ENCODE results near the gene SRXN1.

Gene SRXN1

DNA sequence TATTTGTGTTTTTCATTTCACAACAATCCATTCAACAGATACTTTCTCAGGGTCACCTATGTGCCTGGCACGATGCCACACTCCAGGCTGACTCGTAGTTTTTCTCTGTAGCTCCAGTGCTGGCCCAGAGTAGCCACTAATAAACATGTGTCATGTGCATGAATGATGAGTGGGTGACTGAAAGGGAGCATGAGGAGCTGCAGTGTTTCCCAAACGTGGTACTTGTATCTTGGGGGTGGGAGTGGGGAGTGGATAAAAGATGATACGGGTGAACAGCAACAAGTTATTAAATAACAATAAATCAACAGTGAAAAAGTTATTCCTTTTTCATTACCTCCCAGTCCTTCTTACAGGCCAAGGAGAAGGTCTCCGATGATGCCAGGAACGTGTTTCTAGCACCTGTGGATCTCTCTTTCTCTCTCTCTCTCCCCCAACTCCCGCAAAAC lies 17.1 kb downstream of the SRXN1 start:
- DNase-seq (ENCODE audit: low spot score) = no peak

DNA sequence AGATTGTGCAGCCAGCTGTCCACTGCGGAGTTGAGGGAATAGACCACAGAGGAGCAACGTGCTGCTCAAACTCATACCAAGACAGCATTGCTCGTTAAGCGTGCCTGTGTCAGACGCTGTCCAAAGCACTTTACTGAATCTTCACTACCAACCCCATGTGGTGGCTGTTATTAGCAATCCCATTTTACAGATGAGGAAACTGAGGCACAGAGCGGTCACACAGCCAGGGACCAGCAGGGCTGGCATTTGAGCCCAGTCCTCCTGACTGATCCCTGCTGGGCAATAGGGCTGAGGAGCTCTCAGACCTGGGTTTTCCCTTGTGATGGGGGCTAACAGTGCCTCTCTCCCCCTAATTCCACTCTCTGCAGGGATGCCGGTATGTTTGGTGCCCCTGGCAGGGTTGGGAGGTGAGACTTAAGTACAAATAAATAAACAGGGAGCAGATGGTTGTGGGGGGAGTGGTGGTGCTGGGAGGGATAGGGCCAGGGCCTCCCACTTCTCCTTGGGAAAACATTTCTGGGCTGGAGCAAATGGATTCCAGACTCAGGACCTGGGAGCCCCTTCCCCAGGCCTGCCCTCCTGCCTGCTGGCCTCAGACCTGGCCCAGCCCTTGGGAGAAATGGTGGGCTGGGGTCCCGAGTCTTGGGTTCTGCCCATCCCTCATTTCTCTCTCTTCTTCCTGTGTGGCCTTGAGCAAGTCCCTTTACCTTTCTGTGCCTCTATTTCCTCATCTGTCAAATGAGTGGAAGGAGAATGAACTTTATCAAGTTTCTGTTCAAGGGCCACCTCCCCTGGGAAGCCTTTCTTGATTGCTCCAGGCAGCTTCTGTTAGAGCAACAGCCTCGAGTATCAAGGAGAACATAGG lies 17.7 kb downstream of the SRXN1 start:
- DNase-seq (ENCODE audit: low spot score) = no peak

DNA sequence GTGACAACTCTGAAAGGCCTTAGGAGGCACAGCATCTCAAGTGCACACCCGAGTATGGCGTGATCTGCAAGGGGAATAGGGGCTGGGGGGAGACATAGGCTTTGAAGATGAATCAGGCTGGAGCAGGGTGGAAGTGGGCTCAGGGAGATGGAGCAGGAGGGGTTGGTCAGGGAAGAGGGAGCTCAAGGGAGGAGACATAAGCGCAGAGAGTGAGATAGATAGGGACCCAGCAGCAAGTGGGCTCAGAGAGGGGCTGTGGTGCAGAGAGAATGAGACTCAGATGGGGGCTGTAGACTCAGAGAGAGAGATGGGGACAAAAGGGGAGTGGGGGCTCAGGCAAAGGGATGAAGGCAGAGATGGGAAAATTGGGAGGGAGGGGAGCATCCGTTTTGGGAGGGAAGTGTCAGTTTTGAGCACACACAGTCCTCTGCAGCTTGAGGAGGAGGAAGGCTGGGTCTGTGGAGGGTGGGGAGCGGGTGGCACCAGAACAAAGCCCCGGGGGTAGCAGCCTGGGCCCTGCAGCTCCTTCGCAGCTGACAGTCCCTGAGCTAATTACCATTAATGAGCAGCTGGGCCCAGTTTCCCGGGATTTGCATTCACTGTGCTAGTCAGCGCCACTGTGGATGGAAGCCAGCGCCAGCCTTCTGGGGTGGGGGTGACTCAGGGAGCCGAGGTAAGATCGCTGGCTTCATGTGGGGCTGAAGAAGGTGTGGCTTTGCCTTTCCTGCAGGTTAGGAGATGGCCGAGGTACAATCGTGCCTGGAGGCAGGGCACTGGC lies 18.7 kb downstream of the SRXN1 start:
- DNase-seq (ENCODE audit: low spot score) = no peak

DNA sequence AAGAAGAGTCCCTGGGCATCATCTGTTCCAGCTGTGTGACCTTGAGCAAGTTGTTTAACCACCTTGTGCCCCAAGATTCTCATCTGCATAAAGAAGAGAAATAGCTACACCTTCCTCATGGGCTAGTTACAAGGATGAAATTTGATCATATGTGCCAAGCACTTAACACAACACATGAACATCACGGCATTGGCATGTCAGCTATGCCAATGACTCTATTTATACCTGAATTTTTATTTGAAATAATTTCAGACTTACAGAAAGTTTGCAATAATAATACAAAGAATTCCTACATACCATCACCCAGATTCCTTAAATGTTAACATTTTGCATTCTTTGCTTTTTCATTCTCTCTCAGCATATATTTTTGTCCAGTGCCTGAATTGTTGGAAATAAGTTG lies 21.9 kb downstream of the SRXN1 start:
- DNase-seq (ENCODE audit: low spot score) = no peak

DNA sequence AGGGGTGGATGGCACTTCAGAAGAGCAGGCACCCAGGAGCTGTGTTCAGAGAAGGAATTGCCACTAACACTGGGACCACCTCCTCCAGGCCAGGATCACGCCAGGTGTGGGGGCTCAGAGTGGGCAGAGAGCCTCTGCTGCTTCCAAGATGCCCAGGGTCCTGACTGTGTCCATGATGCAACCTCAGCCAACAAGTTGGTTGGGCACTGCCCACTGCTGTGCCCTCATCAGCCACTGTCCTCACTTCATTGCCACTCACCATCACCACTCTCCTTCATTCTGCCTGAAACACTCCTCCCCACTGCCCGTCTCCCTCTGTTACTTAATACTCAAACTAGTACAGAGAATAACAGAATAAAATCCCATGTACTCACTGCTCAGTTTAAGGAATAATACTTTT lies 26.4 kb downstream of the SRXN1 start:
- DNase-seq (ENCODE audit: low spot score) = no peak

DNA sequence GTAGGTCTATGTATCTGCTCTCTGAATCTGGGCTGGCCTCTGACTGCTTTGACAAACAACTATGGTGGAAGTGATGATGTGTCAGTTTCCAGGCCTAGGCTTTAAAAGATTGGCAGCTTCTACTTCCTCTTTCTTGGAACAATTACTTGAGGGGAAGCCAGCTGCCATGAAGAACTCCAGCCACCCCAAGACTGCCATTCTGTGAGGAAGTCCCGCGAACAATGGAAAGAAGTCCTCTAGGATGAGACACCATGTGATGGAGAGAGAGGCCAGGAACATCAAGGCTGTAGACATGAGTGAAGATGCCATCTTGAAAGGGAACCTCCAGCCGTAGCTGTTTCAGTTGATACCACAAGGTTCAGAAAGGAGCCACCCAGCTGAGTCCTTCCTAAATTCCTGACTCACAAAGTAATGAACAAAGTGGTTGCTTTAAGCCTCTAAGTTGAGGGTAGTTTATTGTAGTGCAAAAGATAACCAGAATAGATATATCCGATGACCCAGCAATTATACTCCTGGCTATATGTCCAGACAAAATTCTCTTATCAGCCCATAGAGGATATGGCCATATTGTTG lies 27.6 kb downstream of the SRXN1 start:
- DNase-seq (ENCODE audit: low spot score) = no peak

DNA sequence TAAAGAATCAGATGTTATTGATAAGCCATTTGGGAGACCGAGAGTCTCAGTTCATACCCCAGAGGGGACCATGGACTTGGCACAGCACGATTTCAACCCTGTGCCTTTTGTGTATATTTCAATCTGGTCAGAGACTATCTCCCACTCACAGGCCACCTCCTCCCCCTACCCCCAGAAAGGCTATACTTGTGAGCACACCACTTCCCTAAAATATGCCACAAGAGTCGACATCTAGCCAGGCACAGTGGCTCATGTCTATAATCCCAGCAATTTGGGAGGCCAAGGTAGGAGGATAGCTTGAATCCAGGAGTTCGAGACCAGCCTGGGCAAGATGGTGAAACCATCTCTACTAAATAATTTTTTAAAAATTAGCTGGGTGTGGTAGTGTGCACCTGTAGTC lies 29.3 kb downstream of the SRXN1 start:
- no peak for DNase-seq (ENCODE audit: low spot score)

DNA sequence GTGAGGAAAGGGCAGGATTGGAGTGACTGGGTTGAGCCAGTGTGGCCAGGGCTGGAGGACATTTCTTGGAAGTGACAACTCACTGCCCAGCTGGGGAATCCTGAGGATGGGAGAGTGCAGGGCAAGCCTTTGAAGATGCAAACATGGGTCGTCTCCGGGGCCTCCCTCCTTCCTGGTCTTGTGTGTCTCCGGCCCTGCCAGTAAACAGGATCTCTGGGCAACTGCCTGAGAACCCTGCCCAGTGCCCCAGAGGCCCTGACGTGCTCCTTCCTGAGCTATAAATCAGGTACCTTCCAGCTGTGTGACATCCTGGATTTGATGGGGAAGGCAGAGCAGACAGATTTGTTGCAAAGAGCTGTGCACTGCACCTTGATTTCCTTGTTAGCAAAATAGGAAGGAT lies 30.0 kb downstream of the SRXN1 start:
- no peak for DNase-seq (ENCODE audit: low spot score)

DNA sequence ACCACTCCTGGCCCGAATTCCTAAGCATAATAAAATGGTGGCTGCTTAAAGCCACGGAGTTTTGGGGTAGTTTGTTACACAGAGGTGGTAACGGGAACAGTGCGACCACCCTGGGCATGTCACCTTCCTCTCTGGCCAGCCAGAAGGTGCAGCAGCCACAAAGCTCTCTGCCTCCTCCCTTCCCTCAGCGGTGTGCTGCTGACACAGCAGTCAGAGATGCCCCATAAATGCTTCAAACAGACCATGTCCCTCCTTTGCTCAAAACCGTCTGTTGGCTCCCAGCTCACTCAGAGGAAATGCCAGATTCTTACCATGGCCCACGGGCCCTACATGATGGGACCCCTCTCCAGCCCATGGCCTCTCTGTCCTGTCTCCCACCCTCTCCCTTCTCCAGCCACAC lies 30.8 kb downstream of the SRXN1 start:
- no peak for DNase-seq (ENCODE audit: low spot score)

DNA sequence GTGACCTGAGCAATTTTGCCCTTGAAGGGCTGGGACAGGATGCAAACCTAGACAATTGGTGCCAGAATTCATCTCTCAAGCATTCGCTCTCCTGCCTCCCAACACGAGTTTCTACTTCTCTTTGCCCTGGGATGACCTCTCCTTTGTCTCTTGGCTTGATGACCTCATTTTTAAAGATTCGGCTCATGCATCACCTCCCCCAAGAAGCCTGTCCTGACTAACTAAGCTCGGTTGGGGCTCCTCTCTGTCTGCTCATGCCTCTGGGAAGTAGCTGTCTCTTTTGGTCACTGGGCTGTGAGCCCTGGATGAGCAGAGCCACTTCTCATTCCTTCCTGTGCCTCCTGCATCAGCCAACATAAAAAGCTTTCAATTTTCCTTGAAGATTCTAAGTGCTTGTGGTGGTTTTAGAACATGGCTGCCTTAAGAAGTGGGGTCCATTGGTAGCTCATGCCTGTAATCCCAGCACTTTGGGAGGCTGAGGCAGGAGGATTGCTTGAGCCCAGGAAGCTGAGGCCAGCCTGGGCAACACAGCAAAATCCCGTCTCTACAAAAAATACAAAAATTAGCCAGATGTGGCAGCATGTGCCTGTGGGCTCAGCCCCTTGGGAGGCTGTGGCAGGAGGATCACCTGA lies 31.8 kb downstream of the SRXN1 start:
- DNase-seq (ENCODE audit: low spot score) = no peak

DNA sequence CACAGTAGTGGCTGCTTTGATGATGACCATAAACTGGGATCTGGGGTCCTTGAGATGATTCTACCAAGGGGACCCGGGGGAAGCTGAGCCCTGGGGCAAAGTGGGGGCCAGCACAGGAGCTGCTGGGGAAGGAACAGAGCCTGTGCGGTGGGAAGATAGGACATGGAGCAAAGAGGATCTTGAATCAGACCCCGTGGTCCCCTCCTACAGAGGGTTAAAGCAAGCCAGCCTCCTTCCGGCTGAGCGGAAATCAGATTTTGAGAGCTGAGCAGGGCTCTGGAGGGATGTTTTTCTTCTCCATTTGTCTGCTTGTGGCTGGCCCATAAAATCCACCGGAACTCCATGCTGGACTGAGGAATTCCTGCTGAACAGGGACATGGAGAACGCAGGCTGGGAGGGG lies 32.8 kb downstream of the SRXN1 start:
- DNase-seq (ENCODE audit: low spot score) = no peak

DNA sequence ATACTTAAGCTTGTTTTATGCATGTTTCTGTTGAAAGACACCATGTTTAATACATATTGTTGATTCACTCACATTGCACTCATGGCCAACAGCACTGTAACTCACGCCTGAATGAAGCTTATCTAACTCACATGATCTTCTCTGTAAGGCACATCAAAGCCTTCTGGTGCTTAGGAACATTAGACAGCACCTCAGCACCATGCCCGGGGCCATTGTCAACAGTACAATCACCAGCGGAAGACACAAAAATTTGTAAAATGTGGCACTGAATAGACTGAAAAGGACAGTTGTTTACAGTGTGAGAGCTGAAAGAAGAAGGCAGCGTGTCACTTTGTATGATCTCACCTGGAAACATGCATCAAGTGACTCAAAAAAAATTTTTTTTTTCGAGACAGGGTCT lies 34.0 kb downstream of the SRXN1 start:
- DNase-seq (ENCODE audit: low spot score) = no peak

DNA sequence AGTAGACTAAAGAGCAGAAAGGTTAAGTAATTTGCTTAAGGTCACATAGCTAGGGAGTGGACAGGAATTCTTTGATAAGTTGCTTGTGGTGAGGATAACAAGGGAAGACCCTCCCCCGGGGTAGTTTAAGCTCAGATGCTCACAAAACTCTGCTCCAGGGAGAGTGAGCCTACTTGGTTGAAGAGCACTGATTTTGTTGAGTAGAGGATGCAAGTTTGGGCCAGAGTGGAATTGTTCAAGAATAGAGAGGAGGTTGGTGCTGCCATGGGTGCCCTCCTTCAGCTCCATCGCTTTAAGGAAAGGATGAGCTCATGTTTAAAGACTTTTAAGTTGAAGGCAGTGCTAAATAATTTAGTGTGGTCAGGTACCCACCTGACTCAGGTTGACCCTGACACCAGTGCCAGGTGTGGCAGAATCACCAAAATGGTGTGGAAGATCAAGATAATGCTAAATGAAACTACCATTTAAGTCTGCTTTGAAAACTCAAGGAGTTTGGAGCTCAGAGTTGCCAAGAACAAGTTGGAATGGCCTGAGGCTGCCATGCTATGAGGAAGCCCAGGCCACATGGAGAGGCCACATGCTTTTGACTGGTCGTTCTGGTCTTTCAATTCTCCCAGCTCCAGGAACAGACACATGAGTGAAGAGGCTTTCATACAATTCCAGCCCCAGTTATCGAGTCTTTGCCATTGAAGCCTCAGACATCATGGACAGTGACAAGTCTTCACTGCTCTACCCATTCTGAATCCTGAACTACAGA lies 34.9 kb downstream of the SRXN1 start:
- no peak for DNase-seq (ENCODE audit: low spot score)

DNA sequence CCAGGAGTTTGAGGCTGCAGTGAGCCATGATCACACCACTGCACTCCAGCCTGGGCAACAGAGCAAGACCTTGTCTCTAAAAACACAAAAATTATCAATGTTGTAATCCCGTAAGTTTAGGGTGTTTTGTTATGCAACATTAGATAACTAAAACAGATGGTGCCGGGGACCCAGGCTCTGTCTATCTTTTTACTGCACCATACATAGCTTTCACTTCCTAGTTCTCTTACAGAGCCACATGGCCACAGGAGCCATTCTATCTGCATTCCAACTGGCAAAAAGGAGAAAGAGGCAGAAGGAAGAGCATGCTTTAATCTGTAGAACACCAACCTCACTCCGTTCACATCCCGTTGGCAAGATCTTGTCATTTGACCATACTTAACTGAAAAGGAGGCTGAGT lies 37.5 kb downstream of the SRXN1 start:
- DNase-seq (ENCODE audit: low spot score) = no peak

DNA sequence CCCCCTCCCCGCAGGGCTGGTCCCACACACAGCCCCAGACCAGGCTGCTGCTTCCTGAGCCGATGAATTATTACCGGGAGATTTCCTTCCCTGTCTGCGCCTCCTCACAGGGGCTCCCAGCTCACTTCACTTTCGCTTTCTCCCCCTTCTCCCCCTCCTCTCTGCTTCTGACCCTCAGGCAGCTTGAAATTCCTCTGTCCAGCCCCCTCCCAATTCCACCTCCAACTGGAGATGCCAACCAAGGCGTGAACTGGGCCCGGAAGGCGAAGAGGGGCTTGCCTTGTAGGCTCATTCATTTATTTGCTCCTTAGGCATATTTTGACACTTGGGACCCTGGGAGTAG lies 41.2 kb downstream of the SRXN1 start:
- no peak for DNase-seq (ENCODE audit: low spot score)

DNA sequence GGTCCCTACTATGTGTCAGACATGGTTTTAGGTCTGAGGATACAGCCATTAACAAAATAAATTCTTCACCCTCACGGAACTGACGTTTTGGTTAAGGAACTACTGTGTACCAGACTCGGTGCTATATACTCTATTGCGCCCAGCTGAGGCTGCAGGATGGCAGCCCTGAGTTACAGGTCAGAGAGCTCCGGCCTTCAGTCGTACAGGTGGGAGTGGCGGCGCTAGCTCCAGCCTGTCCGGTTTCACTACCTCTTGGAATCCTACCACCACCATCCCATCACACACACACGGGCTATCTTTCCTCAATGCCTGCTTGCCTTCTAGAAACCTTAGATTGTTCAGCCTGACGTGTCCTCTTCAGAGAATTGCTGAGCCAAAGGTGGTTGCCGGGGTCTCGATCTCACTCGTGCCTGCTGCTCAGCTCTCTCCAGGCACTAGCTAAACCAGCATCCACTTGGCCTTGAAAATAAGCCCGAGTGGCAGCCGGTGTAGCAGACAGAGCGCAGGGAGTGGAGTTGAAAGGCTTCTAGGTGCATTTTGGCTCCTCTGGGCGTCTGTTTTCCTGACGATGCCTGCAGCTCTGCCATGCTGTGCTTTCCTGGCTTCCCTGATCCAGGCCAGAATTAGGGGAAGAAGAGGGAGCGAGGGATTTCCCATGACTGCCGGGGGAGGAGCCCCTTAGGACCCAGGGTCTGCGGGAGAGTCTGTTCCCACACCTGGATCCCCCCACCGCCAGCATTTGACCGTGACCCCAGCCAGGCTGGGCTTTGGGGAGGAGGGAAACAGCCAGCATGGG lies 41.8 kb downstream of the SRXN1 start:
- DNase-seq (ENCODE audit: low spot score) = no peak

DNA sequence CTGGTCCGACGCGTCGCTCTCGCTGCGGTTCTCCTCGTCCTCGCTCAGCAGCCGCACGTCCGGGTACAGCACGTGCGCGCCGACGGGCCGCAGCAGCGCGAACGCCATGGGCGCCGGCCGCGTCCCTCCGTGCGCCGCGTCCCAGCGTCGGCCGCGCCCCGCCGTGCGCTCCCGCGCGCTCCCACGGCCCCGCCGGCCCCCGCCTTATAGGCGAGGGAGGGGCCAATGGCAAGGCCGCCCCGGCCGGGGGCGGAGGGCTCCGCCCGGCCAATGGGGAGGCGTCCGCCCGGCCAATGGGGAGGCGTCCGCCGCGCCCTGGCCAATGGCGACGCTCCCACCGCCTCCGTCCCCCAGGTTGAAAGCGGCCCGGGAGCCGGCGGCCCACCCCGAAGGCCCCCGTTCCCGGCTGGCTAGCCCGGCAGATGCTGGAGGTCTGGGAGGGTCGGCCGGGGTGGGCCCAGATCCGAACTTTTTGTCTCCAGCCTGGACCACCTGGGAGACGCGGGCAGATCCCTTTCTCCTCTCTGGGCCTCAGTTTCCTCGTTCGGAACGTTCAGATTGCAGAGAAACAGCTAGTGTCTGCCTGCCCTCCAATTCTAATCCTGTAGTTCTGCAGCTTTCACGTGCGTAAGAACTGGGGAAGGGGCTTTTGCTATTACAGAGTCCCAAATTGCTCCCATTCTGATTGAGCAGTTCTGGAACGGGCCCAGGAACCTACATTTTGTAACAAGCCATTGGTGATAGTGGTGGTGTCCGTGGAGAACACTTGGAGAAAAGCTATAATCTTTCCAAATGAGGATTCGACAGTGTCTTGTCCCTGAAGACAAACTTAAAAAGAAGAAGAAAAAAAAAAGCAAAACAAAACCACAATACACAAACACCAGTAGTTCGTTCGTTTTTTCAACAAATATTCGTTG lies 42.6 kb downstream of the SRXN1 start, which contains the start of gene TCF15:
TCF15 (minus strand) TSS at position 180 of the 917 bp plus-strand sequence; CDS start at position 108, 72 bp downstream.
- DNase-seq (ENCODE audit: low spot score) = peak; percentile 58

DNA sequence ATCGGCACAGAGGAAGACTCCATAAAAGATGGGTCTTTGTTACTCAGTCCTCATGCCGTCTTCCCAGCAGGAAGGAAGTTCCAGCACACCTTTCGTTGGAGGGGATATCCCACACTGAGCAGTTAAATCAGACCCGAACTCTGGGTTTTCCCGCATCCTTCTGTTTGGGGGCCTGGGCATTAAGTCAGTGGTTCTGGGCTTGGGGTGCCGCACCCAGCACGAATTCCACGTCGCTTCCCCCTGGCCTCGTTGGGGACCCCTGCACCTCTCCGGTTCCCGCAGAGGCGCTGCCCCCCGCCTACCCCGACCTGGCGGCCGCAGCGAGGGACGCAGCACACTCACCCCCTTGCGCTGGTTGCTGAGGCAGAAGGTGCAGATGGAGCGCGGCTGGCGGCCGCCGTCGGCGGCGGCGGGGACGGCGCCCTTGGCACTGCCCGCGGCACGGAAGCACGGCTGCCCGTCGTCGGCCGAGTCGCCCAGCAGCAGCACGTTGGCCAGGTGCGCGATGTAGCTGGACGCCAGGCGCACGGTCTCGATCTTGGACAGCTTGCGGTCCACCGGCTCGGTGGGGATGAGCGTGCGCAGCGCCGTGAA lies 43.5 kb downstream of the SRXN1 start:
- no peak for DNase-seq (ENCODE audit: low spot score)

DNA sequence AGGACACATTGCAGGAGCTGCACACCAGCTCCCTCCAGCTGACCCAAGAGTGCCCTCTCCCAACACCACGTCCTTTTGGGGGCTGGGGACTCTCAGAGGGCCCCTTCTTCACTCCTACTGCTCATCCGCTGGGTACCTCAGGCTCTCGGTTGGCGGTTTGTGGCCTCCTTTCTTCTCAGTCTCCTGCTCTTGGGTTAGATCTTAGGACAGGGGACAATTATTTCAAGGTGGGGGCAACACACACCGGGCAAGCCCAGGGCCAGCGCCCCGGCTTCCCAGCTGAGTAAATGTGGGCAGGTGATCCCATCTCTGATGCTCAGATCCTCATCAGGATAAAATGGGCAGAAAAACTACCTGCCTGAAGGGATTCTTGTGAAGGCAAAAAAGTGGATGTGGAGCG lies 44.0 kb downstream of the SRXN1 start:
- DNase-seq (ENCODE audit: low spot score) = no peak

Data from SK-N-DZ (cell line).